Astrocyte of the spinal cord (primary cell): ENCODE results near the gene IGF2.

Source experiments
- DNase-seq: peaks from one replicate; pipeline ENCODE4 v3.0.0; 2011; ENCODE audit warnings: low read depth, low spot score
- H3K4me3 ChIP-seq: 2 replicates; pipeline ENCODE4 v1.5.1; 2011; ENCODE audit warnings: low read depth, mild to moderate bottlenecking, low read length, moderate library complexity
- in situ Hi-C: cut with HindIII; loops from 2 replicates; pipeline ENCODE4 v1.10.0; 2017; ENCODE audit warnings: low sequenced_read_pairs
- TF ChIP-seq, protein P1 (sequence below): IDR thresholded peaks from 2 replicates; pipeline ENCODE4 v1.5.1; 2012; ENCODE audit warnings: low read depth, mild to moderate bottlenecking, low read length, inconsistent platforms

Gene IGF2

GRCh38 chr11:2134022-2135010, 4.9 kb downstream of the IGF2 start:
- in situ Hi-C loops = no loop called here
- DNase-seq = no peak
- TF ChIP-seq, protein P1, sequence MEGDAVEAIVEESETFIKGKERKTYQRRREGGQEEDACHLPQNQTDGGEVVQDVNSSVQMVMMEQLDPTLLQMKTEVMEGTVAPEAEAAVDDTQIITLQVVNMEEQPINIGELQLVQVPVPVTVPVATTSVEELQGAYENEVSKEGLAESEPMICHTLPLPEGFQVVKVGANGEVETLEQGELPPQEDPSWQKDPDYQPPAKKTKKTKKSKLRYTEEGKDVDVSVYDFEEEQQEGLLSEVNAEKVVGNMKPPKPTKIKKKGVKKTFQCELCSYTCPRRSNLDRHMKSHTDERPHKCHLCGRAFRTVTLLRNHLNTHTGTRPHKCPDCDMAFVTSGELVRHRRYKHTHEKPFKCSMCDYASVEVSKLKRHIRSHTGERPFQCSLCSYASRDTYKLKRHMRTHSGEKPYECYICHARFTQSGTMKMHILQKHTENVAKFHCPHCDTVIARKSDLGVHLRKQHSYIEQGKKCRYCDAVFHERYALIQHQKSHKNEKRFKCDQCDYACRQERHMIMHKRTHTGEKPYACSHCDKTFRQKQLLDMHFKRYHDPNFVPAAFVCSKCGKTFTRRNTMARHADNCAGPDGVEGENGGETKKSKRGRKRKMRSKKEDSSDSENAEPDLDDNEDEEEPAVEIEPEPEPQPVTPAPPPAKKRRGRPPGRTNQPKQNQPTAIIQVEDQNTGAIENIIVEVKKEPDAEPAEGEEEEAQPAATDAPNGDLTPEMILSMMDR = no peak
- H3K4me3 ChIP-seq = no peak overlapping the region

GRCh38 chr11:2133241-2134021, 5.8 kb downstream of the IGF2 start:
- no peak for DNase-seq
- no peak overlapping the region for H3K4me3 ChIP-seq
- in situ Hi-C loops = no loop called here
- TF ChIP-seq, protein P1 = no peak

GRCh38 chr11:2132874-2133240, 6.3 kb downstream of the IGF2 start:
- TF ChIP-seq, protein P1 = no peak
- no peak overlapping the region for H3K4me3 ChIP-seq
- DNase-seq = no peak
- in situ Hi-C loops = no loop called here

- TF ChIP-seq, protein P1 = no peak
- in situ Hi-C loops = no loop called here
- H3K4me3 ChIP-seq = no peak overlapping the region
- DNase-seq = no peak
These were observed 6.9 kb downstream of the IGF2 start for GRCh38 chr11:2132246-2132645.

DNA sequence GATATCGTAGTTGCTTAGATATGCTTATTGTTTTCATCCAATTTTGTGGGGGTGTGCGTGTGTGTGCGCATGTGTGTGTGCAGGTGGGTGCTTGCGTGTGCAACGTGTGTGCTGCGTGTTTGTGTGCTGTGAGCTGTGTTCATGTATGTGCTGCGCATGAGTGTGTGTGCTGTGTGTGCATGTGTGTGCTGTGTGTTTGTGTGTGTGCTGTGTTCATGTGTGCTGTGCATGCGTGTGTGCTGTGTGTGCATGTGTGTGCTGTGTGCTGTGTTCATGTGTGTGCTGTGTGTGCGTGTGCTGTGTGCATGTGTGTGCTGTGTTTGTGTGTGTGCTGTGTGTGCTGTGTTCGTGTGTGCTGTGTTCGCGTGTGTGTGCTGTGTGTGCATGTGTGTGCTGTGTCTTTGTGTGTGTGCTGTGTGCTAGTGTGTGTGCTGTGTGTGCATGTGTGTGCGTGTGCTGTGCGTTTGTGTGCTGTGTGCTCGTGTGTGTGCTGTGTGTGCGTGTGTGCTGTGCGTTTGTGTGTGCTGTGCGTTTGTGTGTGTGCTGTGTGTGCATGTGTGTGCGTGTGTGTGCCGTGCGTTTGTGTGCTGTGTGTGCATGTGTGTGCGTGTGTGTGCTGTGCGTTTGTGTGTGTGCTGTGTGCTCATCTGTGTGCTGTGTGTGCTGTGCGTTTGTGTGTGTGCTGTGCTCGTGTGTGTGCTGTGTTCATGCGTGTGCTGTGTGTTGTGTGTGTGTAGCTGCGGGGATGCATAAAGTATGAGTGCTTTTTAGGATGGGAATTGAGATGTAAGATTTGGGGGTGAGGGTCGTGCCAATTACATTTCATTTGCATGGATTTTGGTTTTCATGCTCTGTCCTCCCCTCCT, 7.6 kb downstream of the IGF2 start:
- no peak for DNase-seq
- no peak overlapping the region for H3K4me3 ChIP-seq
- TF ChIP-seq, protein P1 = no peak
- in situ Hi-C loops = no loop called here

- in situ Hi-C loops = no loop called here
- DNase-seq = no peak
- no peak overlapping the region for H3K4me3 ChIP-seq
- TF ChIP-seq, protein P1 = no peak
These were observed 8.3 kb downstream of the IGF2 start for GRCh38 chr11:2130881-2131352.
